H9 (cell line): ENCODE results near the gene NPTN. TPM values are rescaled to one million over a fixed set of nuclear protein-coding genes. Genes with fewer than 3 reads are reported as not detected.
A peak's percentile ranks its signal among the peaks of the same experiment; 100 is the strongest.

ENCODE experiments used
- DNase-seq: peaks from one replicate; pipeline ENCODE4 v3.0.0-alpha.2; 2017
- H2AFZ ChIP-seq: one replicate; pipeline ENCODE4 v1.6.1; 2013; ENCODE audit warnings: mild to moderate bottlenecking, low read length, control low read depth, moderate library complexity
- H2AK5ac ChIP-seq: 2 replicates; pipeline ENCODE4 v1.6.1; 2013; ENCODE audit warnings: low read length, control low read depth, mixed read lengths; ENCODE audit not compliant: insufficient read length
- H2BK120ac ChIP-seq: one replicate; pipeline ENCODE4 v1.6.1; 2013; ENCODE audit warnings: low read depth, mild to moderate bottlenecking, low read length, control low read depth, inconsistent platforms; ENCODE audit not compliant: poor library complexity, severe bottlenecking
- H2BK12ac ChIP-seq: 2 replicates; pipeline ENCODE4 v1.6.1; 2013; ENCODE audit warnings: low read length, control low read depth, mixed read lengths, low read depth; ENCODE audit not compliant: insufficient read length
- H2BK15ac ChIP-seq: 2 replicates; pipeline ENCODE4 v1.6.1; 2013; ENCODE audit warnings: low read depth, low read length, control low read depth
- H2BK20ac ChIP-seq: one replicate; pipeline ENCODE4 v1.6.1; 2013; ENCODE audit warnings: low read depth, mild to moderate bottlenecking, low read length, control low read depth, inconsistent platforms; ENCODE audit not compliant: poor library complexity, severe bottlenecking
- H2BK5ac ChIP-seq: 2 replicates; pipeline ENCODE4 v1.6.1; 2013; ENCODE audit warnings: low read length, control low read depth, mixed read lengths; ENCODE audit not compliant: insufficient read length
- H3K14ac ChIP-seq: 2 replicates; pipeline ENCODE4 v1.6.1; 2013; ENCODE audit warnings: low read length, control low read depth; ENCODE audit not compliant: insufficient read depth
- H3K18ac ChIP-seq: 2 replicates; pipeline ENCODE4 v1.6.1; 2013; ENCODE audit warnings: low read depth, mild to moderate bottlenecking, mixed read lengths, low read length, control low read depth; ENCODE audit not compliant: insufficient read length
- H3K23ac ChIP-seq: 2 replicates; pipeline ENCODE4 v1.6.1; 2013; ENCODE audit warnings: low read length, control low read depth, mixed read lengths, low read depth; ENCODE audit not compliant: insufficient read length
- H3K23me2 ChIP-seq: 2 replicates; pipeline ENCODE4 v1.6.1; 2013; ENCODE audit warnings: low read depth, mild to moderate bottlenecking, mixed read lengths, low read length, control low read depth; ENCODE audit not compliant: insufficient read length, poor library complexity, severe bottlenecking
- H3K27ac ChIP-seq: 2 replicates; pipeline ENCODE4 v1.5.1; 2013; ENCODE audit warnings: low read length, control low read depth, mixed read lengths, low read depth; ENCODE audit not compliant: insufficient read length
- H3K27me3 ChIP-seq: 2 replicates; pipeline ENCODE4 v1.6.1; 2013; ENCODE audit warnings: low read length, control low read depth, inconsistent platforms; ENCODE audit not compliant: insufficient read depth
- H3K4ac ChIP-seq: 2 replicates; pipeline ENCODE4 v1.6.1; 2013; ENCODE audit warnings: low read depth, mild to moderate bottlenecking, control low read depth, inconsistent platforms, low read length, moderate library complexity
- H3K4me1 ChIP-seq: 2 replicates; pipeline ENCODE4 v1.6.1; 2013; ENCODE audit warnings: low read length, control low read depth, inconsistent platforms; ENCODE audit not compliant: insufficient read depth
- H3K4me2 ChIP-seq: 2 replicates; pipeline ENCODE4 v1.6.1; 2013; ENCODE audit warnings: low read length, control low read depth, mixed read lengths; ENCODE audit not compliant: insufficient read length, insufficient read depth
- H3K56ac ChIP-seq: 2 replicates; pipeline ENCODE4 v1.6.1; 2013; ENCODE audit warnings: low read depth, mild to moderate bottlenecking, mixed read lengths, low read length, control low read depth; ENCODE audit not compliant: insufficient read length
- H3K79me1 ChIP-seq: 2 replicates; pipeline ENCODE4 v1.6.1; 2013; ENCODE audit warnings: low read depth, mild to moderate bottlenecking, moderate library complexity, low read length, control low read depth, inconsistent platforms; ENCODE audit not compliant: insufficient read depth, poor library complexity, severe bottlenecking
- H3K79me2 ChIP-seq: 2 replicates; pipeline ENCODE4 v1.6.1; 2013; ENCODE audit warnings: low read length, control low read depth, inconsistent platforms; ENCODE audit not compliant: insufficient read depth
- H3K9ac ChIP-seq: 2 replicates; pipeline ENCODE4 v1.6.1; 2013; ENCODE audit warnings: low read length, control low read depth, mixed read lengths; ENCODE audit not compliant: insufficient read length; ENCODE audit errors: extremely low read depth
- H3K9me3 ChIP-seq: one replicate; pipeline ENCODE4 v1.6.1; 2013; ENCODE audit warnings: low read depth, low read length, inconsistent platforms; ENCODE audit not compliant: control insufficient read depth
- H3T11ph ChIP-seq: one replicate; pipeline ENCODE4 v1.6.1; 2013; ENCODE audit warnings: mild to moderate bottlenecking, low read length, control low read depth, inconsistent platforms
- H4K20me1 ChIP-seq: one replicate; pipeline ENCODE4 v1.6.1; 2013; ENCODE audit not compliant: control insufficient read depth, insufficient read length, insufficient read depth
- H4K5ac ChIP-seq: 2 replicates; pipeline ENCODE4 v1.6.1; 2013; ENCODE audit warnings: low read depth, mild to moderate bottlenecking, mixed read lengths, low read length, control low read depth; ENCODE audit not compliant: insufficient read length
- H4K8ac ChIP-seq: replicated peaks from 2 replicates; pipeline ENCODE4 v1.6.1; 2013; ENCODE audit warnings: low read length, control low read depth, mixed read lengths, low read depth; ENCODE audit not compliant: insufficient read length
- H4K91ac ChIP-seq: 2 replicates; pipeline ENCODE4 v1.6.1; 2013; ENCODE audit warnings: low read depth, mild to moderate bottlenecking, moderate library complexity, mixed read lengths, low read length, control low read depth; ENCODE audit not compliant: insufficient read length
- H3K27ac Mint-ChIP-seq, 3 experiments: 2 replicates in 2 of 3; 3 replicates in 1 of 3; pipeline ENCODE4 v1.8.0; 2020 to 2021; ENCODE audit warnings: mixed read lengths in 3 of 3, mild to moderate bottlenecking in 1 of 3, moderate library complexity in 1 of 3
- H3K27me3 Mint-ChIP-seq: 2 replicates; pipeline ENCODE4 v1.8.0; 2021; ENCODE audit warnings: low read depth, mild to moderate bottlenecking, moderate library complexity, mixed read lengths
- H3K36me3 Mint-ChIP-seq, 3 experiments: 2 replicates in 2 of 3; 3 replicates in 1 of 3; pipeline ENCODE4 v1.8.0; 2020 to 2021; ENCODE audit warnings: low read depth in 3 of 3, mixed read lengths in 3 of 3; ENCODE audit not compliant: insufficient read depth in 1 of 3
- H3K4me1 Mint-ChIP-seq, 2 experiments: 2 replicates each; pipeline ENCODE4 v1.8.0; 2020; ENCODE audit warnings: mixed read lengths in 2 of 2
- H3K4me3 Mint-ChIP-seq, 2 experiments: 2 replicates in 1 of 2; 3 replicates in 1 of 2; pipeline ENCODE4 v1.8.0; 2020 to 2021; ENCODE audit warnings: mild to moderate bottlenecking in 2 of 2, mixed read lengths in 2 of 2, moderate library complexity in 1 of 2
- H3K9me3 Mint-ChIP-seq, 2 experiments: 2 replicates in 1 of 2; 3 replicates in 1 of 2; pipeline ENCODE4 v1.8.0; 2020; ENCODE audit warnings: mild to moderate bottlenecking in 2 of 2, mixed read lengths in 2 of 2, moderate library complexity in 1 of 2
- whole genome bisulfite sequencing: extraction: QIAGEN DNeasy Blood & Tissue Kit; methylation state at CpG from one replicate; pipeline ENCODE4 v1.1.7; 2013; ENCODE audit warnings: missing lambda C conversion rate, low lambda C conversion rate, mixed read lengths; ENCODE audit not compliant: insufficient read length; ENCODE audit errors: extremely low coverage; 5-methylcytosine and 5-hydroxymethylcytosine counted together
- total RNA-seq: library from RNA; stranded (reverse); gene quantifications from 2 replicates; pipeline ENCODE4 v1.2.1, GENCODE V29; 2021
- TF ChIP-seq, protein P1 (sequence below): fragments of 200-600 bp; sonication (generic); conservative IDR thresholded peaks from 3 replicates; pipeline ENCODE4 v1.8.0; 2021; ENCODE audit warnings: antibody characterized with exemption, mild to moderate bottlenecking

Gene NPTN
- total RNA-seq, 1 experiment from 2014 or later = 89.1 TPM

DNA sequence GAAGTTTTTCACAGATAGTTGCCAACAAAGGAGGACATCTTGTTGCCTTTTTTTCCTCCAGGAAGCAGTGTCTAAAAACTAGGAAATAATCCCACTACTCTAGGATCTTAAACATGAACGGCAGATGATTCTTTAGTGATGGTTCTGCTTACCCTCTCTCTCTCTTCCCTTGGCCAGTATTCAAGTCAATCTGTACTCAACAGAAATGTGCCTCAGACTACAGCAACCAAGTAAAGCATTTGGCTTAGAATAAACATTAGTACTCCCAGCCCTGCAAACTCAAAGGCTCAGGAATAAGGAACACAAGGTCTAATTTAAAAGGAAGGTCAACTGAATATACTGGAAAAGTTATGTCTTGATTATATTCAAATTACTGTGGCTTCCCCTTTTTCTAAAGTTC, 8.7 kb downstream of the NPTN start:
- H4K5ac ChIP-seq = no peak overlapping the region
- H2BK12ac ChIP-seq = no peak overlapping the region
- H3K23ac ChIP-seq = no peak overlapping the region
- peaks cover 14% of the 10 kb centered on the region; the same call in 1 of the 2 replicates for H3K79me2 ChIP-seq
- H2AK5ac ChIP-seq = no peak overlapping the region
- no CpG with 5 or more reads among the region's 1 CpG for WGBS
- H4K8ac ChIP-seq = no peak overlapping the region
- TF ChIP-seq, protein P1, sequence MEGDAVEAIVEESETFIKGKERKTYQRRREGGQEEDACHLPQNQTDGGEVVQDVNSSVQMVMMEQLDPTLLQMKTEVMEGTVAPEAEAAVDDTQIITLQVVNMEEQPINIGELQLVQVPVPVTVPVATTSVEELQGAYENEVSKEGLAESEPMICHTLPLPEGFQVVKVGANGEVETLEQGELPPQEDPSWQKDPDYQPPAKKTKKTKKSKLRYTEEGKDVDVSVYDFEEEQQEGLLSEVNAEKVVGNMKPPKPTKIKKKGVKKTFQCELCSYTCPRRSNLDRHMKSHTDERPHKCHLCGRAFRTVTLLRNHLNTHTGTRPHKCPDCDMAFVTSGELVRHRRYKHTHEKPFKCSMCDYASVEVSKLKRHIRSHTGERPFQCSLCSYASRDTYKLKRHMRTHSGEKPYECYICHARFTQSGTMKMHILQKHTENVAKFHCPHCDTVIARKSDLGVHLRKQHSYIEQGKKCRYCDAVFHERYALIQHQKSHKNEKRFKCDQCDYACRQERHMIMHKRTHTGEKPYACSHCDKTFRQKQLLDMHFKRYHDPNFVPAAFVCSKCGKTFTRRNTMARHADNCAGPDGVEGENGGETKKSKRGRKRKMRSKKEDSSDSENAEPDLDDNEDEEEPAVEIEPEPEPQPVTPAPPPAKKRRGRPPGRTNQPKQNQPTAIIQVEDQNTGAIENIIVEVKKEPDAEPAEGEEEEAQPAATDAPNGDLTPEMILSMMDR = no peak
- Mint-ChIP-seq H3K36me3 (no peaks in the 10 kb centered on the region), H3K9me3 (no peaks in the 10 kb centered on the region), H3K4me1 (peaks cover 62 to 64% of the 10 kb centered on the region in 2 experiments), H3K27ac (peak overlapping the region in 2 of 3 experiments; percentile 30 to 90; a peak in 3 of 7 replicates), H3K27me3 (no peaks in the 10 kb centered on the region), H3K4me3 (no peak overlapping the region)
- no peak overlapping the region for H3K27ac ChIP-seq
- H3K18ac ChIP-seq = no peak overlapping the region
- no peak overlapping the region for H2BK15ac ChIP-seq
- no peak overlapping the region for H2BK5ac ChIP-seq
- no peak overlapping the region for H3K4ac ChIP-seq
- H2BK20ac ChIP-seq = no peak overlapping the region
- H3K27me3 ChIP-seq = no peaks in the 10 kb centered on the region
- H3K79me1 ChIP-seq = peaks cover 8% of the 10 kb centered on the region
- no peaks in the 10 kb centered on the region for H3K23me2 ChIP-seq
- H2BK120ac ChIP-seq = no peak overlapping the region
- no peak overlapping the region for H3T11ph ChIP-seq
- H3K4me2 ChIP-seq = no peak overlapping the region
- no peak for DNase-seq
- no peak overlapping the region for H4K91ac ChIP-seq
- no peaks in the 10 kb centered on the region for H3K9me3 ChIP-seq
- no peak overlapping the region for H2AFZ ChIP-seq
- no peak overlapping the region for H3K14ac ChIP-seq
- H3K56ac ChIP-seq = no peak overlapping the region
- H4K20me1 ChIP-seq = no peaks in the 10 kb centered on the region
- H3K9ac ChIP-seq = no peak overlapping the region
- H3K4me1 ChIP-seq = peaks cover 4% of the 10 kb centered on the region; the same call in 1 of the 2 replicates
